ENCODE results near the gene UGT1A4.

The UGT1A4 gene

DNA sequence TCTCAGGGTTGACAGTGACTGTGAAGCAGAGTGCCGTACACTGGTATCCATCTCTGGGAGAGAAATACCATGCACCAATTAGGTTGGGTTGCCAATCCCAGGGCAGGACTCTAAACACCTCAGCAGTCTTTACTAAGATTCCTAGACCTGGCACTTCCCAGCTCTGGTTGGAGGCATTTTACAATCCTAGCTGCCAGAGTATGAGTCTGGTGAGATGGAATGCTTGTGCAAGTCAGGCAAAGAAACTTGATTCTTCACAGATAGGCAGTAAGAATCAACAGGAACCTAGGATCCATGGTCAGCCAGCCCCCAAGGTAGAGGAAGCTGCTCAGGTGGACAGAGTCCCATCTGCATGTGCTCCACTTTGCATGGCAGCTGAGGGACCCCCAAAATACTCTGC, 11.8 kb upstream of the UGT1A4 start:
- DNase-seq (ENCODE audit: low read depth) = no peak
- TF ChIP-seq, protein P1, sequence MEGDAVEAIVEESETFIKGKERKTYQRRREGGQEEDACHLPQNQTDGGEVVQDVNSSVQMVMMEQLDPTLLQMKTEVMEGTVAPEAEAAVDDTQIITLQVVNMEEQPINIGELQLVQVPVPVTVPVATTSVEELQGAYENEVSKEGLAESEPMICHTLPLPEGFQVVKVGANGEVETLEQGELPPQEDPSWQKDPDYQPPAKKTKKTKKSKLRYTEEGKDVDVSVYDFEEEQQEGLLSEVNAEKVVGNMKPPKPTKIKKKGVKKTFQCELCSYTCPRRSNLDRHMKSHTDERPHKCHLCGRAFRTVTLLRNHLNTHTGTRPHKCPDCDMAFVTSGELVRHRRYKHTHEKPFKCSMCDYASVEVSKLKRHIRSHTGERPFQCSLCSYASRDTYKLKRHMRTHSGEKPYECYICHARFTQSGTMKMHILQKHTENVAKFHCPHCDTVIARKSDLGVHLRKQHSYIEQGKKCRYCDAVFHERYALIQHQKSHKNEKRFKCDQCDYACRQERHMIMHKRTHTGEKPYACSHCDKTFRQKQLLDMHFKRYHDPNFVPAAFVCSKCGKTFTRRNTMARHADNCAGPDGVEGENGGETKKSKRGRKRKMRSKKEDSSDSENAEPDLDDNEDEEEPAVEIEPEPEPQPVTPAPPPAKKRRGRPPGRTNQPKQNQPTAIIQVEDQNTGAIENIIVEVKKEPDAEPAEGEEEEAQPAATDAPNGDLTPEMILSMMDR (IDR thresholded peaks at IDR 0.05; ENCODE audit: control insufficient read depth, extremely low read depth, insufficient read depth) = no peak
- no peak overlapping the region for H3K4me3 ChIP-seq (ENCODE audit: low read depth, low read length)

DNA sequence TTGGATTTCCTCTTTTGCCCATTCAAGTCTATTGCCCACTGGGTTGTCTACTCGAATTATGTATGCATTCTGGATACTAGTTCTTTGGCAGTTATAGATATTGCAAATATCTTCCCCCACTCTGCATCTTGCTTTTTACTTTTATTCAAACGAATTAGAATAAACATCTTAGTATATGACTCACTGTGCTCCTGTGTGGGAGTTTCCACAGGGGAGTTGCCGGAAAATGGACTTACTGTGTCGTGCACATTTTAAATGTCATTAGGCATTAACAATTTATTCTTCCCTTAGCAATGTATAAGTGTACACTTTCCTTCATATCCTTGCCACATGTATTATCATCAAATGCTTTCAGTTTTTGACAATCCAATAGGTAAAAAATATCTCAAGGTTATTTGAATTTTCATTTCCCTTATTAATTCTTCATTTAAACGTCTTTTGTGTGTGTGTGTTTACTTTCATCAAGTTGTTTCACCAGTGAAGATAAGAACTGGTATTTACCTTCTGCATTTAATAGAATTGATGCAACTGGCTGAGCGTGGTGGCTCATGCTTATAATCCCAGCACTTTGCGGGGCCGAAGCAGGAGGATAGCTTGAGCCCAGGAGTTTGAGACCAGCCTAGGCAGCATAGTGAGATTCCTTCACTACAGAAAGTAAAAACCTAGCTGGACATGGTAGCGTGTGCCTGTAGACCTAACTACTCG, 10.4 kb upstream of the UGT1A4 start:
- H3K4me3 ChIP-seq (ENCODE audit: low read depth, low read length) = no peak overlapping the region
- peak; percentile 22 for DNase-seq (ENCODE audit: low read depth)
- TF ChIP-seq, protein P1 (IDR thresholded peaks at IDR 0.05; ENCODE audit: control insufficient read depth, extremely low read depth, insufficient read depth) = no peak

DNA sequence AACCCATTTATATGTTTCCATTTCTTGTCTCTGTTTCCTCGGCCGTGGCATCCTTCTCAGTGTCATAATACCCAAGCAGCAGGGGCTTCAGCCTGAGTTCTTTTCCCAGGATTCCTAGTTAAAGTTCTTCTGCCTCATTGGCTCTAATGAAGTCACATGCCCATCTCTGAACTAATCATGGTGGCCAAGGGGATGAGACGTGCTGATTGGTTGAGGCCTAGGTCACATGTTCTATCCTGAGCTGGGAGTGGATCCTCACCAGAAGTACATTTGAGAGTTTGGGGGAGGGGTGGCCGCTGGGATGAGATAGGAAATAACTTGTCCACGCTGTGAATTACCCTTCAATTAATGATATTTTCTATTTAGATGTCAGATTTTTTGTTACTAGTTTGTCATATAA, 9.6 kb upstream of the UGT1A4 start:
- no peak overlapping the region for H3K4me3 ChIP-seq (ENCODE audit: low read depth, low read length)
- DNase-seq (ENCODE audit: low read depth) = no peak
- TF ChIP-seq, protein P1 (IDR thresholded peaks at IDR 0.05; ENCODE audit: control insufficient read depth, extremely low read depth, insufficient read depth) = no peak

DNA sequence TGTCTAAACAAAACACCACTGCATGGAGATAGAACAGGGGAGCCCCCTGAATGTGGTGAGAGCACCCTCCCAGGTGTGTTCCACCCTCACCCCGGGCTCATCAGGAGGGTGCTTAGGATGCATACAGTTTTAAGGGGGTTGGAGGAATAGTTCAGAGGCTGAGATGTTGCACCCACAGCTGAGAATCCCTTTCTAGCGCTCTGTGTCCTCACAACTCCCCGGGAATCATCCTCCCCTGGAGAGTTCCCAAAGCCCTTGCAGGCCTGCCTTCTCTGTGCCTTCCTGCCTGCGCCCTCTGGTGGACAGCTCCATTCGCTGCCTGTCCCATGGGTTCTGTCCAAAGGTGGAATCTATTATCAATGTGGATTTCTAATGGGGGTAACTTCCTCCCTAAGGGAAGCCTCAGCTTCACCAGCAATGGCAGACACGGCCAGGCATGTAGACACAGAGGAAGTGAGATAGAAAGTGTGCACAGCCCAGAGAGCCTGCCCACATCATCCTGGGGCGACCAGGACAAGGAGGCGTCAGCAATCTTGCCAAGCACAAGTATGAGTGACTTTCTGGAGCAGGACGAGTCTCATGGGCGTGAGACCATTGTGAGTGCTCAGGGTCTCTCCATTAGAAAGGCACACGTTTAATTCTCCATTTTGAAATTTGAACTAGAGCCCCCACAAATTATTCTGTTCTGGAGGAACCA, 7.1 kb upstream of the UGT1A4 start:
- TF ChIP-seq, protein P1 (IDR thresholded peaks at IDR 0.05; ENCODE audit: control insufficient read depth, extremely low read depth, insufficient read depth) = peak; percentile 93
- no peak overlapping the region for H3K4me3 ChIP-seq (ENCODE audit: low read depth, low read length)
- DNase-seq (ENCODE audit: low read depth) = peak; percentile 57

DNA sequence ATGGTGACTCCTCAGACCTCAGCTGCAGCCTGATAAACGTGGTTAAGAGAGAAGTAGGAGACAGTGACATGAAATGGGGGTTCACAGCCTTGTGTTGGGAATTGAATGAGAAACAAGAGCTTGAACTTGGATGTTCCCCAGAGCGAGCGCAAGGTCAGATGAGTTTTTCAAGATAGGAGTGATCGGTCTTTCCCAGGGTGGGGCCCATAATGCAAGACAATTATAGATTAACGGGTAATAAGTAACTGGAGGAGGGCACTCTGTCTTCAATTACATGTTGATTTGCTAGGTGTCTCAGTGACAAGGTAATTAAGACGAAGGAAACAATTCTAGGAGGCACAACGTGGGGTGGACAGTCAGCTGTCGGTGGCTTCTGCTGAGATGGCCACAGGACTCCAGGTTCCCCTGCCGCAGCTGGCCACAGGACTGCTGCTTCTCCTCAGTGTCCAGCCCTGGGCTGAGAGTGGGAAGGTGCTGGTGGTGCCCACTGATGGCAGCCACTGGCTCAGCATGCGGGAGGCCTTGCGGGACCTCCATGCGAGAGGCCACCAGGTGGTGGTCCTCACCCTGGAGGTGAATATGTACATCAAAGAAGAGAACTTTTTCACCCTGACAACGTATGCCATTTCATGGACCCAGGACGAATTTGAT, 5.8 kb upstream of the UGT1A4 start, which contains the start of gene UGT1A5:
TSS of gene UGT1A5 (plus strand) at position 297 of the 651 bp plus-strand sequence. CDS start at position 382, 85 bp downstream.
- no peak for DNase-seq (ENCODE audit: low read depth)
- TF ChIP-seq, protein P1 (IDR thresholded peaks at IDR 0.05; ENCODE audit: control insufficient read depth, extremely low read depth, insufficient read depth) = no peak
- no peak within 1 kb of the TSS for H3K4me3 ChIP-seq (ENCODE audit: low read depth, low read length)

DNA sequence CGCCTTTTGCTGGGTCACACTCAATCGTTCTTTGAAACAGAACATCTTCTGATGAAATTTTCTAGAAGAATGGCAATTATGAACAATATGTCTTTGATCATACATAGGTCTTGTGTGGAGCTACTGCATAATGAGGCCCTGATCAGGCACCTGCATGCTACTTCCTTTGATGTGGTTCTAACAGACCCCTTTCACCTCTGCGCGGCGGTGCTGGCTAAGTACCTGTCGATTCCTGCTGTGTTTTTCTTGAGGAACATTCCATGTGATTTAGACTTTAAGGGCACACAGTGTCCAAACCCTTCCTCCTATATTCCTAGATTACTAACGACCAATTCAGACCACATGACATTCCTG, 5.3 kb upstream of the UGT1A4 start:
- DNase-seq (ENCODE audit: low read depth) = no peak
- no peak overlapping the region for H3K4me3 ChIP-seq (ENCODE audit: low read depth, low read length)
- TF ChIP-seq, protein P1 (IDR thresholded peaks at IDR 0.05; ENCODE audit: control insufficient read depth, extremely low read depth, insufficient read depth) = no peak
